ENCODE measurements around the gene FAM81B. TPM values are rescaled to one million over a fixed set of nuclear protein-coding genes. Genes with fewer than 3 reads are reported as not detected.
A peak's percentile ranks its signal among the peaks of the same experiment; 100 is the strongest.

The FAM81B gene
- total RNA-seq, 1 experiment from 2014 or later = not detected

GRCh38 chr5:95471487-95471886 lies 80.3 kb downstream of the FAM81B start:
- no peak for DNase-seq (ENCODE audit: low spot score)

- peak; percentile 4 for DNase-seq (ENCODE audit: low spot score)
These were observed 80.8 kb downstream of the FAM81B start for GRCh38 chr5:95471942-95472341.

GRCh38 chr5:95484421-95484820 lies 93.3 kb downstream of the FAM81B start:
- no peak for DNase-seq (ENCODE audit: low spot score)

GRCh38 chr5:95486191-95486590 lies 95.0 kb downstream of the FAM81B start:
- no peak for DNase-seq (ENCODE audit: low spot score)

GRCh38 chr5:95487880-95488279 lies 96.7 kb downstream of the FAM81B start:
- DNase-seq (ENCODE audit: low spot score) = no peak

Other genes starting within 250 kb of the FAM81B start
- 14.2 and 15.7 TPM in 2 replicates for gene MCTP1, start 106.3 kb upstream of the FAM81B start, total RNA-seq (2014; rRNA removed; shearing (Covaris generic))
- 83.3 and 94.5 TPM in 2 replicates for gene SKIC3, start 163.6 kb downstream of the FAM81B start, total RNA-seq (2014; rRNA removed; shearing (Covaris generic))
- gene ARSK, start 163.7 kb downstream of the FAM81B start, total RNA-seq (2014; rRNA removed; shearing (Covaris generic)) = 18.3 and 21.3 TPM in 2 replicates
- gene GPR150, start 228.7 kb downstream of the FAM81B start, total RNA-seq (2014; rRNA removed; shearing (Covaris generic)) = not detected in 2 replicates

Data from A172 (cell line).